Erythroblast (primary cell): ENCODE results near the gene DYNC1I2.

ENCODE experiments used
- GATA1 ChIP-seq: IDR thresholded peaks from 2 replicates; pipeline ENCODE4 v1.6.1; 2011; ENCODE audit warnings: low read depth, mild to moderate bottlenecking, control low read depth, low read length, moderate library complexity
- POLR2A ChIP-seq: IDR thresholded peaks from 2 replicates; pipeline ENCODE4 v1.6.1; 2011; ENCODE audit warnings: mild to moderate bottlenecking, low read length

GRCh38 chr2:171670655-171671054 is 16.6 kb upstream of the DYNC1I2 start:
- TF ChIP-seq POLR2A, result no peak
- no peak for TF ChIP-seq GATA1
